T-helper 22 cell (primary cell): ENCODE data around the gene ATG2A.

ENCODE experiments used
- DNase-seq: peaks from one replicate; pipeline ENCODE4 v3.0.0-alpha.2; 2020; ENCODE audit warnings: low read depth

Gene ATG2A

DNA sequence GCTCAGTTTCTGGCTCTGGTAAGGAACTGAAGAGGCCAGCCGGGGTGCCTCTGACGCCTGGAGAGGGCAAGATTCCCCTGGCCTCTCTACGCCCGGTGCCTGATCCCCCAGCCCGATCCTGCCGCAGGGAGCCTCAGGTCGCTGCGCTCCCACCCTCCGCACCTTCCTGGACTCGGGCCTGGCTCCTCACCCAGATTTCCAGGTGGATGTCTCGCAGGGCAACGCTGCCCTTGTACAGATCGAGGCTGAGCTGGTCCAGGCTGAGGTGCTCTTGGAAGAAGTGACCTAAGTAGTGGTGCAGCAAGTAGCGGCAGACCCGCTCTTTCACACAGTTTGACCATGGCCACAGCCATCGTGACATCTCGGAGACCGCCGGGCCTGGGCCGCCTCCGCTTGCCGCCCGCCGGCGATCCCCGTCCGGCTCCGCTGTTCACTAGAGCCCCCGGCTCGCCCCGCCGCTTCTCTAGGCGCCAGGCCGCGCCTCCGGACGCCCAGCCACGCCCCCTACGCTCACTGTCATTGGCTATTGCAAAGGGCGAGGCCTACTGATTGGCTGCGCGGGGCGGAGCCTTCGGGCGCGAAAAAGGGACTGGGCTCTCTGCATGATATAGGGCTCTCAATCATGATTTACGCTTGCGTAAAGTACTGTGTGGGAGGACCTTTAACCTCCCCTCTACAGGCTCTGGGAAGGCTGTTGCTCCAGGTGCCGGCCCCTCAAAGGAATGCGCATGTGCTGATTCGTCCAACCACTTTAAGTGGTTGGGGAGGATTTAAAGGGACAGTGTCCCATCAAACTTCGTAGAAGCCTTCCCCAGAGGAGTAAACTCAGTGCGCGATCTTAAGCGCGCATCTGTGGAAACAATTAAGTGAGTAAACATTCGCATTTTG, at the start of gene ATG2A:
ATG2A (minus strand) TSS at position 435 of the 888 bp plus-strand sequence; CDS start at position 361, 74 bp downstream.
- peak; percentile 97 for DNase-seq

DNA sequence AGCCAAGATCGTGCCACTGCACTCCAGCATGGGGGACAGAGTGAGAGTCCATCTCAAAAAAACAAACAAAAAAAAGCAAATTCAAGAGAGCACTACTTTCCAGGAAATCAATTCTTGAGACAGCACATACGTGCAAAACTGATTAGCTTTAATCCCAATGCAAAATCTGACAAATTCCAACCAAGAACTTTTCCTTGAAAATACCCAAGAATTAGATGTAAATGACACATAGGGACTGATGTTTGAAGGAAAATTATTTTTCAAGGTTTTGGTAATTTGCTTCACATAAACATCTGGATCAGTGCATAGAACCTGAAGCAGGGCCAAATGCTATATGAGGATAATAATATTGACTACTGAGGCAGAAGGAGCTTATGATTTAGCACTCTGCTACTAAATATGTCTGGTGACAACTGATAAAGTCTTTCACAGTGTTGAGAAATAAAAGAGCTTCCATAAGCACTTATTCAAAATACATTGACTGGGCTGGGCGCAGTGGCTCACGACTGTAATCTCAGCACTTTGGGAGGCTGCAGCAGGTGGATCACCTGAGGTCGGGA, 46.1 kb upstream of the ATG2A start:
- DNase-seq = no peak

DNA sequence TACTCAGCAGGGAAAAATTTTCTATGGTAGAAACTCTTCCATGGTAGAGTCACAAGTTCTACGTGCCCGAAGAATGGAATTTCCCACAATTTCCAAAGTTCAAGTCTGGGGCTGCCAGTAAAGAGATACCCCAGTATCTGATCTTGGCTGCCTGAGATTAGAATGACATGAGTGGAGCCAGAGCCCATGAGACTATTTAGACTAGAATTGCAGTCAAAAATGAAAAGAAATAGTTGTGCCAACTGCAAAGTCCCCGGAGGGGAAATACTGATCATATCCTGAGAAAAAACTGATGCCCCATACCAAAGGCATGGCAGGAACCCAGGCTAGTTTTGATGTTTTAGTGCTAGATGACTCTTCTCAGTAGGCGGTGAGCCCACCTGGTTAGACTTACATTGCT, 43.7 kb upstream of the ATG2A start:
- no peak for DNase-seq

DNA sequence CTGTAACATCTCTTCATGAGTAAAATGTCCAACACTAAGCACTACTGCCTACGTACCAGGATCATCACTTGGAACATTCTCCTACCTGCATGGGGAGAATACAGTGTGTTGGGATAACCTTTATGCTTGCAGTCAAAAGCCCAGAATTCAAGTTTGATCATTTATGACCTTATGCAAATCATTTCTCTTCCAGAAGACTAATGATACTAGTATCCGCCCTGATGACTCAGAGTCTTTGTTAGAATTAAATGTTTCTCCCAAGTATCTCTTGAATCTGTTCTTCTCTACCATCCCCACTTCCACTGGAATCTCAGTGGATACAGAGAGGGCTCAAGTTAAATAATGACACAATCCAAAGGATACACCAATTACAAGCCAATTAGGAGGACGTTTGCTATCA, 42.5 kb upstream of the ATG2A start:
- DNase-seq = no peak

DNA sequence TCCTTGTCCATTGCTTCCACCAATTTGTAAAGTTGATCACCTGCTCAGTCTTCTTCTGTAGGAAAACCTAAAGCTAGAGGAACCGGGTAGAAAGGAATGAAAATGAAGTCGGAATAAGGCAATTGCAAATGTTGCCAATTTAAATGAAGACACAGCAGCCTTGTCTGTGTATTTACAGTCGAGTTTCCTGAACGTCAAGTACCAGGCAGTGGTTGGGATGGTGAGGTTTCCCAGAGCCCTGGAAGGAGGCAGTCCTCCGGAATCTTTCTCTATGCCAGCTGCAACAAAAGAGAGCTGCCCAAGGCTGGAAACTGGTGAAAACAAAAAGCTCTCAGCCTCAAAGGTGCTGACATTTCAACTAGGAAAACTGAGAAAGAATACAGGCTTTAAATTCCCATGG, 37.2 kb upstream of the ATG2A start:
- DNase-seq = no peak

DNA sequence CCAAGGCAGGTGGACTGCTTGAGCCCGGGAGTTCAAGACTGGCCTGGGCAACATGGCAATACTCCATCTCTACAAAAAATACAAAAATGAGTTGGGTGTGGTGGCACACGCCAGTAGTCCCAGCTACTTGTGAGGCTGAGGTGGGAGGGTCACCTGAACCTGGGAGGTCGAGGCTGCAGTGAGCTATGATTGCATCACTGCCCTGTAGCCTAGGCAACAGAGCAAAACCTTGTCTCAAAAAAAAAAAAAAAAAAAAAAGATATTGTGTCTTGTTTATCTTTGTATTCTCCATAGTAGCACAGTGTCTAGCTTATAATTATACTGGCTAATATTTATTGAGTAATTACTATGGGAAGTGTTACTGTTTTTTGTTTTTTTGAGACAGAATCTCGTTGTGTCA, 34.5 kb upstream of the ATG2A start:
- no peak for DNase-seq

DNA sequence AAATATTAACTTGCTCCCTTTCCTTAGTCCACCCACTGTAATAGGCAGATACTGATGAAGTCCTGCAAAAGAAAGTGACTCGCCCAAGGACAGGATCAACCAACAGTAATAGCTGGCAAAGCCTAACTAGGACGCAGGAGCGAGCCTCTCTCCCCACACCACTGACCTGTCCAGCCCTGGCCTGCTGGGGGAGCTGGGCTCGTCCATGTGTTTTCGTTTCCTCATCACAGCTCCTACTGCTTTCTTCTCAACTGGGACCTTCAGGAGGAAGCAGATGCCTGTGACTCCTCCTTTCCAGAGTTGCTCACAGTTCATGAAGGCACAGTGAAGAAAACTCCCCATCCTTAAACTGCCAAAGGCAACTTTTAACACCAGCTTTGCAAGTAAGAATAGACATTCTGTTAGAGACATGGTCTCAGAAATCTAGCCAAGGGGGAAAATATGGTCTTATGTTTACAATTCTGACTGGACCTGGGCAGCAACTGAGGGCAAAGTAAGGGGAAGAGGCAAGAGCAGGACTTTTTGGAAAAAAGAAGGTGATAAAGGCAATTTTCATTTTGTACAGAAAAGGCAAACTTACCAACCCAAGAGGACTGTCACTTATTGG, 30.3 kb upstream of the ATG2A start:
- DNase-seq = no peak

DNA sequence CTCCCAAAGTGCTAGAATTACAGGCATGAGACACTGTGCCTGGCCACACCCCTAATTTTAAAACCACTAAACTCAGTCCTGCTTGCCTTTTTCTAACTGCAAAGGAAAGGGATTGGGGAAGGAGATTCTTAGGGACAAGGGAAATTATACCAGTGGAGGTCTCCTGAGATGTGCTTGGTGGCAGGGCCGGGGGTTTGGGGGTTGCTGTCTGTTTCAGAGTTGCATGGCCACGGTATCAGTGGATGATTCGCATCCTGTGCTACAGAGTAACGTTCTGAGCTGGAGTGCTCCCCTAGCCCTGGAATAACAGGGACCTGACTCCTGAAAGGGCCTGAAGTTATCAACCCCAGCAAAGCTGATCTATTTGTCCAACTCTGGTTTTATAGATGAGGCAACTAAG, 19.5 kb upstream of the ATG2A start:
- no peak for DNase-seq

DNA sequence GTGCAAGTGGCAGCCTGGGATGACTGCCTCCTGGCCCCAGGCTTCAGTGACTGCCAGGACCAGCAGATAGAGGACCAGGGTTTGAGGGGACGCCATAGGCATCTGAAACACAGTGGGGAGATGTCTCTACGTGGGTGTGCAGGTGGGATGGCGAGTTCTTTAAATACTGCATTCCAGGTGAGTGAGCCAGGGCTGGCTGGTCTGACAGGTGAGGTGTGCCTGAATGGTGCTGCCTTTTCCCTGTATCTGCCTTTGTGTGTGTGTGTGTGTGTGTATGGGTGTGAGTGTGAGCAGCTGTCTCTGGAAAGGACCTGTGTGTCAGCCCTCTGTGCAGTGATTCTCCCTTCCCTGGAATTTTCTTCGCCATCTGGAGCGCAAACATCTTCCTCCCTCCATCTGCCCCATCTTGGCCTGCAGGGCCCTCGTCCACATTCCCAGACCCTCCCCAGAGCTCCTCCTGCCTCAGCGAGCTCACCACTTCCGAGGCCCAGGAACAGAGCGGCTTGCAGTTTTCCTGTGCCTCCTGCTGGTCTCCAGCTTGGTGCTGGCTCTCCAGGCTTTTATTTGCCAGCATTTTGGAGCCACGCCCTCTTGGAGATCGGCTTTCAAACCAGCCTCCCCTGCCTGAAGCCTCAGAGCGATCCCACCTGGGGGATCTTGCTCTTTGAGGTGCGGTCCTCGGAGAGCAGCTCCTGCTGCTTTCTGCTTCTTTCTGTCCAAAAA, 18.5 kb upstream of the ATG2A start, which contains the start of gene GPHA2:
GPHA2 (minus strand) TSS at position 535 of the 723 bp plus-strand sequence; CDS start at position 102, 433 bp downstream.
- no peak for DNase-seq

DNA sequence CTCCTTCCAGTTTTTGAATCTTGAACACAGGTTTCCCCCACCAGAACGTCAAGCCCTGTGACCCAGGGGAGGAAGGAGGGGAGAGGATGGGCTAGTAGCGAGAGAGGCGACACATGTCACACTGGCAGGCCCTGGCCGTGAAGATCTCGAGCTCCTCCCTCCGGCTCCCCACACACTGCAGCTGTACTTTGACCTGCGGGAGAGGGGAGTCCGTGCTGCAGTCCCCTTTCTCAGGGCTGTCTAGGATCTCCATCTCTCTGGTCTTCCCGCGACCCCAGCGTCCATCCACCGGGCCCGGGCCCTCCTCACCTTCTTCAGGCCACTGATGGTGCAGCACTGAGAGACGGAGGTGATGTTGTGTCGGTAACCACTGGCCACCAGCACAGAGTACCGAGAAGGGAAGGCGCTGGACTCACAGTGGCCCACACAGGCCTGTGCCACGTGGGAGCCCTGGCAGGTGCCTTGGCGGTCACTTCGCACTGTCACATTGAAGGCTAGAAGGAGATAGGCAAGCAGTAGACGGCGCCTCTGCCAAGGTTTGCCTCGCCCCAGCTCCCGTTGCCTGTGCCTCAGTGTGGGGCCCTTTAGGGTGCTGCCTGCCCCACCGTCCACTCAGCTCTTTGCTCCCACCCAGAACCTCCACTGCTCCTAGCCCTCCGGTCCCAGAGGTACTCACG, 17.8 kb upstream of the ATG2A start:
- no peak for DNase-seq

DNA sequence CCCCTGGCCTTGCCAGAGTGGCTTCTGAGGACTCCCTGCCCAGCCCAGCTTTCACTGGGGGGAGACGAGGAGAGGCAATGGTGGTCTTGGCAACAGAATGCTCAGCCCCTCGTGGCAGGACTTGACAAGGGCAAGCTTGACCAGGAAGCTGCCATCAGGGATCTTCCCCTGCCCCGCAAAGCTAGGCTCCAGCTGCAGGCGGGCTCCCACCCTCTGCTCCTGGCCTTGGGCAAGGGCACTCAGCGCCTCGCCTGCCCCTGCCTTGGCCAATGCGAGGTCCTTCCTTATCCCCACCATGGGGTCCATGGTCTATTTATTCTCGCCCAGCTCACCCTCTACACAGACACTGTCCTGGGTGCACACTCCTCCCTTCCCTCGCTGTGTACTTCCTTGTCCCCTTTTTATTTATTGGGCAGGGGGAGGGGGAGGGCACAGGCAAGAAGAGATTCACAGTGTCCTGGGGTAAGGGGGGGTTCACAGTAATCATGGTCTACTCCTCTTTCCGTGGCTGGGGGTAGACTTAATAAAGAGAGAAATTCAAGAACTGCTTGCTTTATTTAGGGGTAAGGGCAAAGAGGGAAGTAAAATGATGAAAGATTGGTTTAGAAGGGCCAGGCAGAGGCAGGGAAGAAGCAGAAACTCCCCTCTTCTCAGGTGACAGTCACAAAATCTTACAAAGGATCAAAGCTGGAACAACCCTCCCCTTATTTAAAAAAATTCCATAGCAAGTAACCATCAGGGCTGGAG, 17.1 kb upstream of the ATG2A start:
- DNase-seq = no peak

DNA sequence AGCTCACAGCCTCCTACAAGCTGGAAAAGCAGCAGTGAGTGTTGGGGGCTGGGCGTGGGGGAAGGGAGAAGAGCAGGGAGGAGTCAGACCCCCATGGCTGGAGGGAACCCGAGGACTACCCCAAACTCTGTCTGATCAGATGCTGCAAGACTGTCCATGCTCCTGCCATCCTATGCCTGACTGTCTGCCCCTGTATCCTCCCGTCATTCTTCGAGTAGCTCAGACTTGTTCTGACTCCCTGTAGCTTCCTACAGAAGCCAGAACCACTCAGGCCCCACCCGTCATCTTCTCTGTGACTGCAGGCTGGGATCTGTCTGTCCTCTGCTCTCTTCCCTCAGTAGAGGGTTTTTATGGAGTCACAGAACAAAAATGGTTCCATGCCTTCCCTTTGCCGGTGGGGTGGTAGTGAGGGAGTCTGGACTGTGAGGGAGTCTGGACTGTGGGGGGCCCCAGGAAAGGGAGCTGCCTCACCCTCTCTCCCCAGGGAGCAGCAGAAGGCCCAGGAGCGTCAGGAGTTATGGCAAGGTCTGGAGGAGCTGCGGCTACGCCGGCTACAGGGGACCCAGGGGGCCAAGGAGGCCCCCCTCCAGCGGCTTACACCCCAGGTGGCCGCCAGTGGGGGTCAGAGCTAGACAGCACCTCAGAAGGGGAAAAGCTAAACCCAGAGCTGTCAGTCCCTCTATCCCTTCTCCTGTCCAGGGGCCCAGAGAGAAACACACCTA, 16.4 kb upstream of the ATG2A start:
- DNase-seq = no peak

DNA sequence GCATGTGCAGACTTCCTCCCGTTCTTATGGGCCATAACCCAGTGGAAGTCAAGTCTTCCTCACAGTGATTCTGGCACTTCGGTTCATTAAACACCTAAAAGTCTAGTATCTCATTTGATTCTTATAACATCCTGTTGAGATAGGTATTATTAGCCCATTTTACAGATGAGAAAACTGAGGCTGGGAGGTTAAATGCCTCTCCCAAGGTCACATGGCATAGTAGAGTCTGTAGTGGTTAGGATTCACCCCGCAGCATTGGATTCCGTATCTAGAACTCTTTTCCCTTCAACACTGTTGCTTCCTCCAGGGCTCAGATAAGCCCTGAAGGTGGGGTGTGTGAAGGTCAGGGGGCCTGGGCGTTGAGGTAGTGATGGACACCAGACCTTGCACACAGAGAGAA, 15.3 kb upstream of the ATG2A start:
- no peak for DNase-seq

DNA sequence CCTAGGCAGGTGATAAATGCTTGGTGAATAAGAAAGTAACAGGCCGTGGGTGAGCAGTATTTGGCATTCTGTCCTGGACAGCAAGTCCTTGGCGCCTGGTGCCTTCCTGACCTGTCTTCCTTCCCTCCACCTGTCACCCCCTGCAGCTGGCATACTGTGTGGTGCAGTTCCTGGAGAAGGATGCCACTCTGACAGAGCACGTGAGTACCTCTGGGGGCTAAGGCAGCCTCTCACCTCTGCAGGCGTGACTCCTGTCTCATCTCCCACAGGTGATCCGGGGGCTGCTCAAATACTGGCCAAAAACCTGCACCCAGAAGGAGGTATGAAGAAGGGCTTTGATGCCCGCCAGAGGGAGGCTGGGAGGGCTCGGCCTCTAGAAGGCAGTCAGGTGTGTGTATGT, 14.3 kb upstream of the ATG2A start:
- DNase-seq = no peak

DNA sequence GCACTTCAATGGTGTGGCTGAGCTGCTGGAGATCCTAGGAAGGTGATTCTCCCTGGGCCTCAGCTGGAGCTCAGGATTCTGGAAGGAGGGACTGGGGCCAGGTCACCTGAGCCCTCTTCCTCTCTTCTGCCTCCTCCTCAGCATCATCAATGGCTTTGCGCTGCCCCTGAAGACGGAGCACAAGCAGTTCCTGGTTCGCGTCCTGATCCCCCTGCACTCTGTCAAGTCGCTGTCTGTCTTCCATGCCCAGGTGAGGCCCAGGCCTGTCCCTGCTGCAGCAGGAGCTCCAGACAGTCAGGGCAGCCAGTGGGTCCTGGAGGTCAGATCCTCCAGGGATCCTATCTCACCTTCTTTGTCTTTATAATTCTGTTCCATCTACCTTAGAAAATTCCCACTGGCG, 13.3 kb upstream of the ATG2A start:
- no peak for DNase-seq

DNA sequence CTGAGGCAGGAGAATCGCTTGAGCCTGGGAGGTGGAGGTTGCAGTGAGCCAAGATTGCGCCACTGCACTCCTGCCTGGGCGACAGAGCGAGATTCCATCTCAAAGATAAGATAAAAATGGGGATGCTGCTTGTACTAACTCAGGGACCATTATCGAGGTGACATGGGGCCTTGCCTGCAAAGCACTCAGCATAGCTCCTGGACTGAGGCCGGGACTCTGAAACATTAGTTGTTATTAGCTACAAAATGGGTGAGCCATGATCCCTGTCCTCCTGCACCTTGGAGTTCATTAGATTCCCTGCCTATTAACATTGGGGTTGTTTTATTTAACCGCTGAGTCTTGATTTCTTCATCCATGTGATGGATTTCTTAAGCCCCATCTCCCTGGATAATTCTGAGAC, 12.6 kb upstream of the ATG2A start:
- DNase-seq = no peak

DNA sequence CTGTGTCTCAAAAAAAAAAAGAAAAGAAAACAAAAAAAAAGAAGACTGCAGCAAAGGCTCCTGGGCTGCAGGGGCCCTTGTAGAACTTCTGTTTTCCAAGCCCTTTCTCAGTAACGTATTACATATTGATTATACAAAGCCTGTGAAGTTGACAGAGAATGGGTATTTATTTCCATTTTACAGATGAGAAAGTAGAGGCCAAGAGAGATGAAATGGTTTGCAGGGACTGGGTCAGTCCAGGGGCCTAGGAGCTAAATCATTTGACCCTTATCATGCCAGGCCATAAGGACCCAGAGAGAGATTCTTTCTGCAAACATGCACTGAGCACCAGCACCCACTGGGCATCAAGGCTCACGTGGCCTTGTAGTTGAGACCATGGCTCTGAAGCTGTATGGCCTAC, 11.9 kb upstream of the ATG2A start:
- DNase-seq = no peak

DNA sequence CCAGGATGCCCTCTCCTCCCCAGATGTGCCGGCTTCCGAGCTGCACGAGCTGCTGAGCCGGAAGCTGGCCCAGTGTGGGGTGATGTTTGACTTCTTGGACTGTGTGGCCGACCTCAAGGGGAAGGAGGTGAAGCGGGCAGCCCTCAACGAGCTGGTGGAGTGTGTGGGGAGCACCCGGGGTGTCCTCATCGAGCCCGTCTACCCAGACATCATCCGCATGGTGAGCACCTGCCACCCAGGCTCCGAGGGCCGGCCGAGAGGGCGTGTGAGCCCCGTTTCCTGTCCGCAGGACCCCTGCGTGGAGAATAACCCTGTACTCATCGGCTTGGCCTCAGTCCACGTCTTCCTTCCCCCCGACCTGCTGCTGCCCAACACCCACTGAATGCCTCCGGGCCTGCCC, 9.7 kb upstream of the ATG2A start:
- no peak for DNase-seq

DNA sequence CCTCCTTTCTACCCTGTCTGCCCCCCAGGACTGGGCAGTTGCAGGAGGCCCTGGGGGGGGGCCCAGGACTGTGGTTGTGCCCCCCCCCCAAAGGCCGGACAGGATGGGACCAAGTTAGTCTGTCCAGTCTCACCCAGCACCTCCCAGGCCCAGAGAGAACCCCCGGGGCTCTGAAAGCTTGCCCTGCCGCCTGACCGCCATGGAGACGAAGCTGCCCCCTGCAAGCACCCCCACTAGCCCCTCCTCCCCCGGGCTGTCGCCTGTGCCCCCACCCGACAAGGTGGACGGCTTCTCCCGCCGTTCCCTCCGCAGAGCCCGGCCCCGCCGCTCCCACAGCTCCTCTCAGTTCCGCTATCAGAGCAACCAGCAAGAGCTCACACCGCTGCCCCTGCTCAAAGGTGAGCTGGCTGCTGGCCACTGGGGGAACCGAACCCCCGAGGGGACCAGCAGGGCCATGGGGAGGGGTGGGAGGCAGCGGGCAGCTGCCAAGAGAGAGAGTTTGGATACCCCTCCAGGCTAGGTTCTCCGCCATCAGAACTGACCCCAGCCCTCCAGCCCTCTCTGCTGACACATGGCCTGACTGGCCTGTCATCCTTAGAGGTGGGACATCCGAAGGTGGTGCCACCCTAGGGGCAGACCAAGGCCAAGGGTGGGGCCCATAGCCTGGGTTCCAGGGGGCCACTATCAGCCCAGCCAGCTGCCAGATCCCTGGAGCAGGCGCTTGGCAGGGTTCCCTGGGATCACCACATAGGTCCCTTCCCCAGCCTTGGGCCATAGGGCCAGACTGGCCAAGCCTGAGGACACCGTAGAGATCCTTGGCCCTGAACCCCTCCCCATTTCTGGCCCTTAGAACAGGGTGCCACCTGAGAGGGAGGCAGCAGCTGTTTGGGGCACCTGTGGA, 8.8 kb upstream of the ATG2A start:
- no peak for DNase-seq

DNA sequence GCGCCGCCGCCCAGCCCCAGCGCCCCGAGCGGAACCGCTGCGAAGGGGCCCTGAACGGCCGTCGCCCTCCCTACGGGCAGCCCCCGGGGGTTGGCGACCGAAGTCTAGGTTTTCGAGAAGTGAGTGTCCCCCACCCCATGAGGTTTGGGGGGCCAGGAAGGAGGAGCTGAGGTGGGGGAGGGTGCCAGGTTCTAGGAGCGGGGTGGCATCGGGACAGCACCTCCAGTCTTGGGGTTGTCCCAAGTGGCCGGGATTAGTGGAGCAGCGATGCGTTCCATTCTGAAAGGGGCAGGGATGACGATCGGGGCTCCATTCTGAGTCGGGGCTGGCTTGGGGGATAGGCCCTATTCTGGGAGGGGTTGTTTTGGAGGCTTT, 7.9 kb upstream of the ATG2A start:
- no peak for DNase-seq
